NCI-H446 (cell line): ENCODE results near the gene INVS.
"Not testable (repeated sequence)": the region's sequence is repeated elsewhere in the genome, so short reads cannot be mapped to it uniquely, and the experiment has no call there.

ENCODE experiments used
- DNase-seq, 2 experiments: peaks; one replicate each; lab custom pipeline; 2025; lab: John Stamatoyannopoulos, UW

INVS gene

DNA sequence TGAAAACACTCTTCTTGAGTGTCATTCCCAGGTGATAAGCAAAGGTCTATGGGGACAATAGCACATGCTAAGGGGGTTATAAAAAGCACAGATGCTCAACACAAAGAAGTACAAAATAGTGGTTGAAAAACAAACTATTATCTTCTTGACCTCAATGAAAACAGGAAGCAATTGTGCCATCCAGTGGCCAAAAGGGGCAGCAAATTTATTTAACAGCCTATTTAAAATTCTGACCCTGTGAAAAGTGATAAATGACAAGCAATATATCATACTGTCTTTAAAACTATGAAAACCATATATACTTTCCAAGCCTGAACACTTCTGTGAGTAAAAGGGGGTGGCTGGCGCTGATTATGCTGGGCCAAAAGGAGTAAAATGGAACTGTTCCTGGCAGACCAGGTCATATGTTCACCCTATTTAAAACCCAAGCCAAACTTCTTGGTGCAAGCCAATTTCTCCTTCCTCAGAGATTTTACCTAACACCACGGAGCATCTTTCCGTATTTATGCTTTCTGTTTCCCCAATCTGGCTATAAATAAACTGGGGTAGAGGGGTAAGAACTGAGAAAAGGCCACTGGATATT is 224.0 kb downstream of the INVS start:
- DNase-seq: peak; percentile 1 to 31

DNA sequence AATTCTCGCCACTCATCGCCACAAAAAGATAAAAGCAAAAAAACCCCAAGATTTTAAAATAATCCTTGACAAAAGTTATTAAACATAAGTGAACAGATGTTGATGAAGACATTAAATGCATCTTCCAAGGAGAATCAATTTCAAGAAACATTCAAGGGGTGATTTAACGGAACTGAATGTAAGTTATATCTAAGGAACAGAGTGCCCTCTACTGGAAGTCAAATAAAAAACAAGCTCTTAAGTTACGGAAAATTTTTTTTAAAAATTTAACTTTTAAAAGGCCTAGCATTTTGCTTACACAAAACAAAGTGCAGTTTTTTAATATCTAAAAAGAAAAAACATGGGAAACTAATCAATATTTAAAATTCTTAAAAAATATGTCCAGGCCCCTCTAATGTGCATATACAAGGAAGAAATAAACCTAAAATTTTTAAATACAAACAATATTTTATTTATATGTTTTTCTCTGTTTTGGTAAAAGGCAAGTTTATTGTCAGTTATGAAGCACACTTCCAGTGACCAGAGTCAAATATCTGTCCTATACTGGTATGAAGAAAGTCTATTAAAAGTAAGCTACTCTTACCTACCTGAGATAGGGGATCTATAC is 225.7 kb downstream of the INVS start:
- peak in 1 of 2 experiments; percentile 29 for DNase-seq

DNA sequence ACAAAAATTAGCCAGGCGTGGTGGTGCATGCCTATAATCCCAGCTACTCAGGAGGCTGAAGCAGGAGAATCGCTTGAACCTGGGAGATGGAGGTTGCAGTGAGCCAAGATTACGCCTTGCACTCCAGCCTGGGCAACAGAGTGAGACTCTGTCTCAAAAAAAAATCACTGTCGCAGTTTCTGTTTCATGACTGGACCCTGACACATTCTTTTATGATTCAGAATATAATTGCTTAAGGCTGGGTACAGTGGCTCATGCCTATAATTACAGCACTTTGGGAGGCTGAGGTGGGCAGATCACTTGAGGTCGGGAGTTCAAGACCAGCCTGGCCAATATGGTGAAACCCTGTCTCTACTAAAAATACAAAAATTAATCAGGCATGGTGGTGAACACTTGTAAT is 239.7 kb downstream of the INVS start:
- DNase-seq: not testable (repeated sequence)

DNA sequence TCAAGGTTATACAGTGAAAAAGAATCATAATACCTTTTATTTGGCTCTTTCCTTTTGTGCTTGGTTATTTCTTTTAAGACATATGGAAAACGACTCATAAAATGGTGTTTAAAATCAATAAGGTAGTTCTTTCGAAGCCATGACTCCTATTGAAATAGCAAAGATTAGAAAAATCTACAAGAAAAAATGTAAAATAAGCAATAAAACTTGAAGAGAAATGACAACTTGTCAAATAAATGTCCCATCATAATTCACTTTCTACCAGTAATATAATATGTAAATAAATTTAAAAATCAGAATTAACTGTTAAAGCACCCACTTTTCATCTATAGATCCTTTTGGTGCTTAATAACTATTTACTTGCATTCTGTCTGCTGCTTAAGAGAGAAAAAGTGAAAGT is 241.2 kb downstream of the INVS start:
- DNase-seq: no peak

DNA sequence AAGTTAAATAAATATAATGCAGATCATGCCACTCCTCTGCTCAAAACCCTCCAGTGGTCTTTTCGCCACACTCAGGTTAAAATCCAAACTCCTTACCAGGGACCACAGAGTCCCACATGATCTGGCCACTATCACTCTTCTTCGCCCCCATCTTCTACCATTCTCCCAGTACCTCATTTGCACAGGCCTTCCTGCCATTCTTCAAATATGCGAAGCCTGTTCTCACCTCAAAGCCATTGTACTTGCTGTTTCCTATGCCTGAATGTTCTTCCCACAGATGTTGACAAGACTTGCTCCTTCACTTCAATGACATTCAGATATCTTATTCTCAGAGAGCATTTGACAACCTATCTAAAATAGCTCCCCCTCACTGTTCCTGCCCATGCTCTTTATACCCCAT is 242.8 kb downstream of the INVS start:
- no peak for DNase-seq

DNA sequence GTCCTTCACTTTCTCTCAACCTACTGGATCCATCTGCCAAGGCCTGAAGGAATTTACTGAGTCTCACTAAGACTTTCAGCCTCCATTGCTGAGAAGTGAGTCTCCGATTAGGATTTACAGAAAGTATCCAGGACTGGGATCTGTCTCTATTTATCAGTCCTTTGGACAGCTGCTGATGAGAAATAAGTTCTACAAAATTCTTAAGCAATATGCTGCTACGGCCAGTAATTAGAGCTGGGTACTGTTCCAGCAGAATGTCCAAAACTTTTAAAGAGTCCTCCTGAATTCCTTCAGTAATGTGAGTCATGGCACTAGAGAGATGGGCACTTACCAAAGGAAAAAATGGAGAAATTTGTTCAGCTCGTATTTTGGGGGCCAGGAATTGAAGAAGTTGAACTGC is 247.8 kb downstream of the INVS start:
- no peak for DNase-seq

DNA sequence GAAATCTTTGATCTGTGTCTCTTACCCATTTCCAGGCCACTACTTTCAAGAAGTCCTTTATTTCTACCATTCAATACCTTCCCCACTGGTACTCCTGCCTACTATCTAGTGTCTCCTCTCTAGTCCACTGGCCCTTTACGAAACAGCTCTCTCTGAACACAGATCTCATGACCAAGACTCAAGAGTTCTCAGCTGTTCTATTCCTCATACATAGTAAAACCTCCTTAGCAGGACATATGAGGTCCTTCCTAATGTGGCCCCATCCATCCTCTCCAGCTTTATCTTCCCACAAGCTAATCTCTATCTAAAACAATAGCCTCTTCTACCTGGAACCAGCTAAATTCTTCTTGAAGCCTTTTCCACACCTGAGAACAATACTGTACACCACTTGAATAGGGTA is 251.1 kb downstream of the INVS start:
- DNase-seq: no peak
